ENCODE data around the gene SLC6A7.

DNA sequence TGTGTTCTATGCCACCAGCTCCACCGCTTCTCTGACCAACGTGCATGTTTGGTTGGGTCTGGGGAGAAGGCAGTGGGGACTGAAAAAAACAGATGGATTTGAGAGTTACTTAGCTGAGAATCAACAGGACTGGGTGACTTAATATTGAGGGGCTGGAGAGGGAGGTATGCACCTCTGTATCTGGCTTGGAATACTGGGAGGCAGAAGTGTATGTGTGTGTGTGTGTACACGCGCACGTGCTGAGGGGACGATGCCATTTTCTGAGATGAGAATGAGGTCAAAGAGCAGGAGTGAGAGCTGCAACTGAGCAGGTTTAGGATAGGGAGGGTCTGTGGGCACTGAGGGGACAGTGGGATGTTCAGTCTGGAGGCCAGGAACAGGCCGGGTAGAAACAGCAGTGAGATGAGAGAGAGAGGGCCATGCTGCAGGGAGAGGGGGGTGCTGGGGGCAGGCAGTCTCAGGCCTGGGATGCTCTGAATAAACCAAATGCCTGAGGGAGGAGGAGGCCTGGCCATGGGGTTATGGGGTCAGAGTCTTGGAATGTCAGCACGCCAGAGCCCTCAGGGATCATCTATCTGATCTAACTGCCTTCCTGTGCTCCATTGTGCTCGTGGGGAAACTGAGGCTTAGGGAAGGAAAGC lies 48.2 kb upstream of the SLC6A7 start:
- TF ChIP-seq, protein P1, sequence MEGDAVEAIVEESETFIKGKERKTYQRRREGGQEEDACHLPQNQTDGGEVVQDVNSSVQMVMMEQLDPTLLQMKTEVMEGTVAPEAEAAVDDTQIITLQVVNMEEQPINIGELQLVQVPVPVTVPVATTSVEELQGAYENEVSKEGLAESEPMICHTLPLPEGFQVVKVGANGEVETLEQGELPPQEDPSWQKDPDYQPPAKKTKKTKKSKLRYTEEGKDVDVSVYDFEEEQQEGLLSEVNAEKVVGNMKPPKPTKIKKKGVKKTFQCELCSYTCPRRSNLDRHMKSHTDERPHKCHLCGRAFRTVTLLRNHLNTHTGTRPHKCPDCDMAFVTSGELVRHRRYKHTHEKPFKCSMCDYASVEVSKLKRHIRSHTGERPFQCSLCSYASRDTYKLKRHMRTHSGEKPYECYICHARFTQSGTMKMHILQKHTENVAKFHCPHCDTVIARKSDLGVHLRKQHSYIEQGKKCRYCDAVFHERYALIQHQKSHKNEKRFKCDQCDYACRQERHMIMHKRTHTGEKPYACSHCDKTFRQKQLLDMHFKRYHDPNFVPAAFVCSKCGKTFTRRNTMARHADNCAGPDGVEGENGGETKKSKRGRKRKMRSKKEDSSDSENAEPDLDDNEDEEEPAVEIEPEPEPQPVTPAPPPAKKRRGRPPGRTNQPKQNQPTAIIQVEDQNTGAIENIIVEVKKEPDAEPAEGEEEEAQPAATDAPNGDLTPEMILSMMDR (IDR thresholded peaks at IDR 0.05), result no peak
- TF ChIP-seq POLR2A (IDR thresholded peaks at IDR 0.05), result no peak
- no peak for TF ChIP-seq POLR2AphosphoS5 (IDR thresholded peaks at IDR 0.05)

Data from upper lobe of left lung (tissue), 4 donors.